GM19372 (cell line): ENCODE data around the gene PTBP1.
"Not testable (repeated sequence)": the region's sequence is repeated elsewhere in the genome, so short reads cannot be mapped to it uniquely, and the experiment has no call there.

Source experiments
- ATAC-seq: cut with Tn5 transposase; IDR thresholded peaks from one replicate; pipeline ENCODE4 v1.9.1; 2021; ENCODE audit warnings: mild to moderate bottlenecking, low read depth, moderate library complexity; ENCODE audit not compliant: unreplicated experiment

PTBP1 gene

GRCh38 chr19:850221-850978 is 53.1 kb downstream of the PTBP1 start:
- ATAC-seq, result no peak

- no peak for ATAC-seq
These were observed 53.7 kb downstream of the PTBP1 start for GRCh38 chr19:850979-851335.

- no peak for ATAC-seq
These were observed 55.1 kb downstream of the PTBP1 start, which contains the start of gene ELANE for GRCh38 chr19:852136-853013. Gene ELANE (plus strand): TSS chr19:852303. CDS start chr19:852329, 26 bp downstream.

DNA sequence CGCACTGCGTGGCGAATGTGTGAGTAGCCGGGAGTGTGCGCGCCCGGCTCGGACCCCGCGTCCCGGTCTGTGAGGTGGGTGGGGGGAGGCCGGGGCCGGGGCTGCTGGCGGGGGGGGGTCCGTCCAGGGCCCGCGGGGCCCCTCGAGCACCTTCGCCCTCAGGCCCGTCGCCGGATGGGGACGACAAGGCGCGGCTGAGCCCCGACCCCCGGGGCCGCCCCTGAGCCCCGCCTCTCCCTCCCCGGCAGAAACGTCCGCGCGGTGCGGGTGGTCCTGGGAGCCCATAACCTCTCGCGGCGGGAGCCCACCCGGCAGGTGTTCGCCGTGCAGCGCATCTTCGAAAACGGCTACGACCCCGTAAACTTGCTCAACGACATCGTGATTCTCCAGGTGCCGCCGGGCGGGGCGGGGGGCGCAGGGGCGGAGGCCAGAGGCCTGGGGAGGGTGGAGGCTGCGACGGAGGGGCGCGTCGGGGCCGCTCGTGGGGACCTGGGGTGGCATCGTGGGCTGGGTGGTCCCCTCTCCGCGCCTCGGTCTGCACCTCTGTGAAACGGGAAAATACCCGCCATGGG is 55.8 kb downstream of the PTBP1 start:
- no peak for ATAC-seq

GRCh38 chr19:853614-854220 is 56.5 kb downstream of the PTBP1 start:
- ATAC-seq, result not testable (repeated sequence)

DNA sequence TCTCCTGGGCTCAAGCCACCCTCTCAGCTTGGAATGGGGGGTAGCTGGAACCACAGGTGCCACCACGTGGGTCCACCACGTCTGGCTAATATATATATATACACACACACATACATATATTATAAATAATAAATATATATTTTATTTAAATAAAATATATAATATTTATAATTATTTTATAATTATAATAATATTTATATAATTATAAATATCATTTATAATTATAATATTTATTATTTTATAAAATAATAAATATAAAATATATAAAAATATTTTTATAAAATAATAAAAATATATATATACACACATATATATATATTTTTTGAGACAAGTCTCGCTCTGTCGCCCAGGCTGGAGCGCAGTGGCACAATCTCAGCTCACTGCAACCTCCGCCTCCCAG is 57.3 kb downstream of the PTBP1 start:
- ATAC-seq, result no peak

GRCh38 chr19:855142-855541 is 57.9 kb downstream of the PTBP1 start:
- no peak for ATAC-seq

- no peak for ATAC-seq
These were observed 58.4 kb downstream of the PTBP1 start for GRCh38 chr19:855566-856120.

GRCh38 chr19:858284-858683 is 61.0 kb downstream of the PTBP1 start:
- no peak for ATAC-seq

DNA sequence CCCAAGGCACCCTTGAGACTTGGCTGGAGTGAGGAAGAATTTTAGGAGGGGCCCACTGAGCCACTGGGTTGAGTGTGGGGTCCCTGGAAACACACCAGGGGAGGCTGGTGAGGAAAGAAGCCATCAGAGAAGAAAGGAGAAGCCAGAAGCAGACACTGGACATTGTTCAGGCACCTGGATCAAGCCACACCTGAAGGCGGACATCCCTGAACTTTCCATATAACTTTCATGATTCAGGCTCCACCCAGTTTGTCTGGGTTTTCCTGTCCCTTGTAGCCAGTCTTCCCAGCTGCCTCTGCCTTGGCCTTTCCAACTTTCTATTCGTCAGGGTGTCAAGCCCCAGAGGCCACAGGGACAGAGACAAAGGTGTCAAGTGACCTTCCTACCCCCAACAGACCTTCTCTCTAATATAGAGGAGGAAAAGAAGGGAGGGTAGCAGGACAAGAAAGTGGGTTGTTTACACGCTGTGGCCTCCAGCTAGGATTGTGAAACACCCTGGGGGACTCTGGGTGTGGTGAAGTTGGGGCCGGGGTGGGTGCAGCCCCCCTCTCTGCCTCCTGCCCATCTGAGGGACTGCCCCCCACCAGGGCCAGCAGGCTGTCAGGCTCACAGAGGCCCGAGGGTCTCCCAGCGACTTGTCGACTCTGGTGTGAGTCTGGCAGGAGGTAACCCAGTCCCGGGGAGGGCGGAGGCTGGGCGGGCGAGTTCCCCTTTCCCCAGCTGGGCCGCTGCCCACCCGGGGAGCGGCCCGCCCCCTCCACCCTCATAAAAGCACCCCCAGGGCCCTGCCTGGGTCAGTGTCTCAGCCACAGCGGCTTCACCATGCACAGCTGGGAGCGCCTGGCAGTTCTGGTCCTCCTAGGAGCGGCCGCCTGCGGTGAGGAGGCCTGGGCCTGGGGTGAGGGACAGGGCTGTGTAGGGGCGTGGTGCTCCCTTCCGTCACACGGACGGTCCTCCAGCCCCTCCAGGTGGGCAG is 61.9 kb downstream of the PTBP1 start, which contains the start of gene CFD:
TSS of gene CFD (plus strand) at position 797 of the 976 bp plus-strand sequence. CDS start at position 823, 26 bp downstream.
- ATAC-seq, result no peak

GRCh38 chr19:861141-861755 is 64.0 kb downstream of the PTBP1 start:
- ATAC-seq, result no peak
